G401 (cell line): ENCODE results near the gene BBS2. TPM values are rescaled to one million over a fixed set of nuclear protein-coding genes. Genes with fewer than 3 reads are reported as not detected.
A peak's percentile ranks its signal among the peaks of the same experiment; 100 is the strongest.
"Not testable (repeated sequence)": the region's sequence is repeated elsewhere in the genome, so short reads cannot be mapped to it uniquely, and the experiment has no call there.

Source experiments
- DNase-seq: peaks from one replicate; pipeline ENCODE4 v3.0.0-alpha.2; 2015; ENCODE audit warnings: low spot score
- in situ Hi-C: cut with HindIII; loops from 2 replicates; pipeline ENCODE4 v1.10.0; 2016; ENCODE audit warnings: low sequenced_read_pairs, mixed read lengths
- total RNA-seq: library from RNA; depleted of rRNA; stranded (reverse); fragments of >200 nt; shearing (Covaris generic); gene quantifications from 2 replicates; pipeline ENCODE4 v1.2.3, GENCODE V29; 2014

The BBS2 gene
- total RNA-seq, 1 experiment from 2014 or later: 72.5 TPM

- in situ Hi-C loops: no loop called here
- DNase-seq: no peak
These were observed 11.0 kb upstream of the BBS2 start for GRCh38 chr16:56530872-56531271.

- no peak for DNase-seq
- in situ Hi-C loops: no loop called here
These were observed 5.4 kb upstream of the BBS2 start for GRCh38 chr16:56525236-56525635.

GRCh38 chr16:56520251-56520577, 390 bp upstream of the BBS2 start:
- DNase-seq: no peak
- in situ Hi-C loops: no loop called here

- DNase-seq: no peak
- in situ Hi-C loops: no loop called here
These were observed 1.4 kb downstream of the BBS2 start for GRCh38 chr16:56518425-56518824.

- in situ Hi-C loops: no loop called here
- DNase-seq: peak; percentile 1
These were observed 2.6 kb downstream of the BBS2 start for GRCh38 chr16:56517206-56517605.

GRCh38 chr16:56515665-56516064, 4.2 kb downstream of the BBS2 start:
- in situ Hi-C loops: no loop called here
- peak; percentile 36 for DNase-seq

- in situ Hi-C loops: no loop called here
- DNase-seq: peak; percentile 30
These were observed 5.0 kb downstream of the BBS2 start for GRCh38 chr16:56514845-56515244.

GRCh38 chr16:56513972-56514371, 5.9 kb downstream of the BBS2 start:
- in situ Hi-C loops: no loop called here
- peak; percentile 92 for DNase-seq

- in situ Hi-C loops: no loop called here
- no peak for DNase-seq
These were observed 6.7 kb downstream of the BBS2 start for GRCh38 chr16:56513091-56513490.

GRCh38 chr16:56512025-56512424, 7.8 kb downstream of the BBS2 start:
- in situ Hi-C loops: no loop called here
- no peak for DNase-seq

- in situ Hi-C loops: no loop called here
These were observed 9.3 kb downstream of the BBS2 start for GRCh38 chr16:56510544-56510943.

GRCh38 chr16:56506941-56507340, 12.9 kb downstream of the BBS2 start:
- no peak for DNase-seq
- in situ Hi-C loops: no loop called here

More at GRCh38 chr16:56510544-56510943, 9.3 kb downstream of the BBS2 start:
- no peak for DNase-seq

- DNase-seq: no peak
- in situ Hi-C loops: no loop called here
These were observed 14.6 kb downstream of the BBS2 start for GRCh38 chr16:56505181-56505580.

- in situ Hi-C loops: no loop called here
- no peak for DNase-seq
These were observed 26.0 kb downstream of the BBS2 start for GRCh38 chr16:56493815-56494214.

GRCh38 chr16:56493126-56493525, 26.7 kb downstream of the BBS2 start:
- in situ Hi-C loops: no loop called here
- DNase-seq: no peak

GRCh38 chr16:56491657-56492261, 28.1 kb downstream of the BBS2 start:
- no peak for DNase-seq
- in situ Hi-C loops: no loop called here

GRCh38 chr16:56488868-56489267, 31.0 kb downstream of the BBS2 start:
- in situ Hi-C loops, DNase-seq: not testable (repeated sequence)

GRCh38 chr16:56488035-56488434, 31.8 kb downstream of the BBS2 start:
- in situ Hi-C loops: no loop called here

GRCh38 chr16:56483394-56483793, 36.4 kb downstream of the BBS2 start:
- DNase-seq: no peak
- in situ Hi-C loops: no loop called here

More at GRCh38 chr16:56488035-56488434, 31.8 kb downstream of the BBS2 start:
- no peak for DNase-seq

- no peak for DNase-seq
- in situ Hi-C loops: no loop called here
These were observed 37.1 kb downstream of the BBS2 start for GRCh38 chr16:56482683-56483236.

GRCh38 chr16:56481468-56482122, 38.2 kb downstream of the BBS2 start:
- DNase-seq: no peak
- in situ Hi-C loops: no loop called here
